ENCODE data around the gene LRRC59.

- no peak for TF ChIP-seq POLR2AphosphoS5 (IDR thresholded peaks at IDR 0.05)
- TF ChIP-seq POLR2A (IDR thresholded peaks at IDR 0.05) = no peak
- no peak for TF ChIP-seq CTCF (IDR thresholded peaks at IDR 0.05)
These were observed 45.1 kb downstream of the LRRC59 start for GRCh38 chr17:50352072-50352692.

Measured in upper lobe of left lung (tissue), 4 donors.